Body of pancreas (tissue), 4 donors: ENCODE results near the gene TALDO1.

Source experiments
- CTCF ChIP-seq, 7 experiments: fragments of 450-650 bp in 4 of 7; fragments of 200-600 bp in 3 of 7; sonication (generic) in 3 of 7; IDR thresholded peaks; one replicate each; pipeline ENCODE4 v1.5.1; 2016 to 2019; ENCODE audit warnings: antibody characterized with exemption in 7 of 7
- POLR2A ChIP-seq, 3 donors: fragments of 450-650 bp; IDR thresholded peaks; one replicate each; pipeline ENCODE4 v1.6.1; 2016; ENCODE audit warnings: antibody characterized with exemption in 3 of 3, mild to moderate bottlenecking in 2 of 3

GRCh38 chr11:724049-724777 lies 23.1 kb upstream of the TALDO1 start:
- TF ChIP-seq CTCF (IDR thresholded peaks at IDR 0.05) (no peak), POLR2A (IDR thresholded peaks at IDR 0.05) (no peak)
